HepG2 (cell line): ENCODE data around the gene NFATC3. TPM values are rescaled to one million over a fixed set of nuclear protein-coding genes. Genes with fewer than 3 reads are reported as not detected.
A peak's percentile ranks its signal among the peaks of the same experiment; 100 is the strongest.

ENCODE experiments used
- NR2F6 ChIP-seq, 2 experiments: IDR thresholded peaks; 2 replicates each; pipeline ENCODE4 v1.6.1; 2016; ENCODE audit warnings: antibody characterized with exemption in 1 of 2, mild to moderate bottlenecking in 1 of 2
- RBM22 ChIP-seq: fragments of 200-400 bp; formaldehyde crosslinking; optimal IDR thresholded peaks from 2 replicates; pipeline ENCODE3; 2017; ENCODE audit warnings: mild to moderate bottlenecking, low read length, moderate library complexity
- RNF2 ChIP-seq: fragments of 450-650 bp; conservative IDR thresholded peaks from 2 replicates; pipeline ENCODE4 v1.6.1; 2016; ENCODE audit warnings: low read depth
- ZMYM2 ChIP-seq: sonication (generic); formaldehyde crosslinking; IDR thresholded peaks from 2 replicates; pipeline ENCODE4 v1.8.0; 2022; ENCODE audit warnings: mild to moderate bottlenecking, missing genetic modification reagents
- ZNF136 ChIP-seq: sonication (generic); formaldehyde crosslinking; IDR thresholded peaks from 2 replicates; pipeline ENCODE4 v1.8.1; 2022; ENCODE audit warnings: low read depth, mild to moderate bottlenecking, moderate library complexity, missing genetic modification reagents
- ZNF17 ChIP-seq: sonication (generic); formaldehyde crosslinking; IDR thresholded peaks from 2 replicates; pipeline ENCODE4 v1.5.0; 2020; ENCODE audit warnings: mild to moderate bottlenecking, missing genetic modification reagents
- ZNF20 ChIP-seq: sonication (generic); formaldehyde crosslinking; IDR thresholded peaks from 2 replicates; pipeline ENCODE4 v1.4.0; 2020; ENCODE audit warnings: mild to moderate bottlenecking, moderate library complexity, missing genetic modification reagents
- ZNF430 ChIP-seq: sonication (generic); formaldehyde crosslinking; IDR thresholded peaks from 2 replicates; pipeline ENCODE4 v1.9.0; 2021; ENCODE audit warnings: mild to moderate bottlenecking, missing genetic modification reagents
- ZNF737 ChIP-seq: sonication (generic); formaldehyde crosslinking; IDR thresholded peaks from 2 replicates; pipeline ENCODE4 v1.5.0; 2020; ENCODE audit warnings: missing genetic modification reagents, mild to moderate bottlenecking, borderline replicate concordance
- polyA plus RNA-seq, 8 experiments: library from polyadenylated mRNA; depleted of rRNA in 3 of 8; stranded (reverse) in 7 of 8; unstranded in 1 of 8; fragments of >200 nt; fragmentation: Illumina TruSeq in 4 of 8; extraction: Trizol in 4 of 8; gene quantifications; 2 replicates each; pipeline versions ENCODE4 v1.2.1 to v1.2.3, GENCODE V29; 2011 to 2016; ENCODE audit warnings: low read depth in 4 of 8, missing spikeins in 1 of 8, mixed read lengths in 1 of 8; ENCODE audit not compliant: insufficient read depth in 1 of 8
- total RNA-seq, 5 experiments: library from RNA; depleted of rRNA; stranded (reverse); fragments of >200 nt; fragmentation: Illumina TruSeq; extraction: Trizol; gene quantifications; 2 replicates each; pipeline ENCODE4 v1.2.3, GENCODE V29; 2016; ENCODE audit warnings: low read depth in 1 of 5
- TF ChIP-seq, protein P1 (sequence below), 2 experiments: fragments of 450-650 bp in 1 of 2; sonication (generic) in 1 of 2; formaldehyde crosslinking in 1 of 2; IDR thresholded peaks; 2 replicates each; pipeline versions ENCODE4 v1.6.1 to v1.8.0; 2016 to 2022; ENCODE audit warnings: antibody characterized with exemption in 1 of 2, mild to moderate bottlenecking in 1 of 2, missing genetic modification reagents in 1 of 2
- TF ChIP-seq, protein P2 (sequence below): sonication (generic); formaldehyde crosslinking; IDR thresholded peaks from 2 replicates; pipeline ENCODE4 v1.8.0; 2022; ENCODE audit warnings: missing genetic modification reagents, mild to moderate bottlenecking, inconsistent platforms, borderline replicate concordance
- TF ChIP-seq, protein P3 (sequence below): sonication (generic); formaldehyde crosslinking; IDR thresholded peaks from 2 replicates; pipeline ENCODE4 v1.4.0; 2020; ENCODE audit warnings: missing genetic modification reagents, borderline replicate concordance
- TF ChIP-seq, protein P4 (sequence below): sonication (generic); formaldehyde crosslinking; IDR thresholded peaks from 2 replicates; pipeline ENCODE4 v1.4.0; 2020; ENCODE audit warnings: missing genetic modification reagents, mild to moderate bottlenecking, borderline replicate concordance

NFATC3 gene
- total and polyA plus RNA-seq, 2 of the 13 experiments (the other 11 are each of a cell fraction or from before 2014, with no cell fraction given), result 52.6 to 62.7 TPM

DNA sequence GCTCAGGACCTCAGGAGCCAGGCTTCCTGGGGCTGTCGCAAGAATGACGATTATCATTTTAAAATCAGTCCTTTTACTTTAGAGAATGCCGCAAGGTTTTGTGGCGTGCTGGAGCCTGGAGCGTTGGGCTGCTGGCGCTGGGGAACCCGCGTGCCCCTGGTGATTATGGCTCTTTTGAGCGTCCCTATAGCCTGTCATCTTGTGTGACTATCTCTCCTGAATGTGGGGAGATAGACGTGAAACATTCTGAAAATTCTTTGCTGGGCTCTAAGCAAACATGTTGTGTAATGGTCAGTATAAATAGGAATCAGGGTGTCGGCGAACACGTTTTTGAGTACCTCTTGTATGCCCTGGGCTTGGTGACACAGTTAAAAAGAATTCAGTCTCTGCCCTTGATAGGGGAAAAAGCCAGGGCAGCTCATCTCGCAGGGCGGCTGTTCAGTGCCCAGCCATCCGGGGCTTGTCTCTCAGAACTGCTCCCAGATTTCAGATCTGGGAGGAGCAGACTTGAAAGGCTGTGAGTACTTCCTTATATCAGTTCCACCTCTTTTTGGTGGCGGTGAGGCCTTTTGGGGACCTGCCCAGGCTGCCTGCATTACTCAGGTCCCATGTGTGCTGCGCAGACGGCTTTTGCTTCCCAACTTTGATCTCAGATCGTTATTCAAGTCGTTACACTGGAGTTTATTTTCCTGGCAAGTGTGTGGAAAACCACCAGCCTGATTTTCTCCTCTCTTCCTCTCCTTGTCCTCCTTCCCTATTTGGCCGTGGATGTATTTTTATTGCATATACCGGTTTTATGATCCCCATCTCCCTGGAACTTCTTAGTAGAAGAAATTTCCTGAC is 180.1 kb downstream of the NFATC3 start (continued):
- TF ChIP-seq, protein P1, sequence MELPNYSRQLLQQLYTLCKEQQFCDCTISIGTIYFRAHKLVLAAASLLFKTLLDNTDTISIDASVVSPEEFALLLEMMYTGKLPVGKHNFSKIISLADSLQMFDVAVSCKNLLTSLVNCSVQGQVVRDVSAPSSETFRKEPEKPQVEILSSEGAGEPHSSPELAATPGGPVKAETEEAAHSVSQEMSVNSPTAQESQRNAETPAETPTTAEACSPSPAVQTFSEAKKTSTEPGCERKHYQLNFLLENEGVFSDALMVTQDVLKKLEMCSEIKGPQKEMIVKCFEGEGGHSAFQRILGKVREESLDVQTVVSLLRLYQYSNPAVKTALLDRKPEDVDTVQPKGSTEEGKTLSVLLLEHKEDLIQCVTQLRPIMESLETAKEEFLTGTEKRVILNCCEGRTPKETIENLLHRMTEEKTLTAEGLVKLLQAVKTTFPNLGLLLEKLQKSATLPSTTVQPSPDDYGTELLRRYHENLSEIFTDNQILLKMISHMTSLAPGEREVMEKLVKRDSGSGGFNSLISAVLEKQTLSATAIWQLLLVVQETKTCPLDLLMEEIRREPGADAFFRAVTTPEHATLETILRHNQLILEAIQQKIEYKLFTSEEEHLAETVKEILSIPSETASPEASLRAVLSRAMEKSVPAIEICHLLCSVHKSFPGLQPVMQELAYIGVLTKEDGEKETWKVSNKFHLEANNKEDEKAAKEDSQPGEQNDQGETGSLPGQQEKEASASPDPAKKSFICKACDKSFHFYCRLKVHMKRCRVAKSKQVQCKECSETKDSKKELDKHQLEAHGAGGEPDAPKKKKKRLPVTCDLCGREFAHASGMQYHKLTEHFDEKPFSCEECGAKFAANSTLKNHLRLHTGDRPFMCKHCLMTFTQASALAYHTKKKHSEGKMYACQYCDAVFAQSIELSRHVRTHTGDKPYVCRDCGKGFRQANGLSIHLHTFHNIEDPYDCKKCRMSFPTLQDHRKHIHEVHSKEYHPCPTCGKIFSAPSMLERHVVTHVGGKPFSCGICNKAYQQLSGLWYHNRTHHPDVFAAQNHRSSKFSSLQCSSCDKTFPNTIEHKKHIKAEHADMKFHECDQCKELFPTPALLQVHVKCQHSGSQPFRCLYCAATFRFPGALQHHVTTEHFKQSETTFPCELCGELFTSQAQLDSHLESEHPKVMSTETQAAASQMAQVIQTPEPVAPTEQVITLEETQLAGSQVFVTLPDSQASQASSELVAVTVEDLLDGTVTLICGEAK (IDR thresholded peaks at IDR 0.05), result no peak
- TF ChIP-seq, protein P1 (CRISPR knock-in tag; IDR thresholded peaks at IDR 0.05), result no peak; the same call in 1 of the 2 replicates
- TF ChIP-seq ZNF17 (CRISPR knock-in tag), result no peak
- TF ChIP-seq, protein P2, sequence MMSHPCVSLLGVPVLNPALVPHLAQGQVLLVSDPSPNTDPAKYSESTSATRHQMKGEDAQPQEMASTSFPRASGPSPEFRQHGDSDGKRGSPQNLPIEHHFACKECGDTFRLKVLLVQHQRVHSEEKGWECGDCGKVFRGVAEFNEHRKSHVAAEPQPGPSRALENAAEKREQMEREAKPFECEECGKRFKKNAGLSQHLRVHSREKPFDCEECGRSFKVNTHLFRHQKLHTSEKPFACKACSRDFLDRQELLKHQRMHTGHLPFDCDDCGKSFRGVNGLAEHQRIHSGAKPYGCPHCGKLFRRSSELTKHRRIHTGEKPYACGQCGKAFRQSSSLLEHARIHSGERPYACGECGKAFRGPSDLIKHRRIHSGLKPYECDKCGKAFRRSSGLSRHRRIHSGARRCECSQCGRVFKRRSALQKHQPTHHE (CRISPR knock-in tag), result peak; percentile 92; the same call in 1 of the 2 replicates
- TF ChIP-seq, protein P3, sequence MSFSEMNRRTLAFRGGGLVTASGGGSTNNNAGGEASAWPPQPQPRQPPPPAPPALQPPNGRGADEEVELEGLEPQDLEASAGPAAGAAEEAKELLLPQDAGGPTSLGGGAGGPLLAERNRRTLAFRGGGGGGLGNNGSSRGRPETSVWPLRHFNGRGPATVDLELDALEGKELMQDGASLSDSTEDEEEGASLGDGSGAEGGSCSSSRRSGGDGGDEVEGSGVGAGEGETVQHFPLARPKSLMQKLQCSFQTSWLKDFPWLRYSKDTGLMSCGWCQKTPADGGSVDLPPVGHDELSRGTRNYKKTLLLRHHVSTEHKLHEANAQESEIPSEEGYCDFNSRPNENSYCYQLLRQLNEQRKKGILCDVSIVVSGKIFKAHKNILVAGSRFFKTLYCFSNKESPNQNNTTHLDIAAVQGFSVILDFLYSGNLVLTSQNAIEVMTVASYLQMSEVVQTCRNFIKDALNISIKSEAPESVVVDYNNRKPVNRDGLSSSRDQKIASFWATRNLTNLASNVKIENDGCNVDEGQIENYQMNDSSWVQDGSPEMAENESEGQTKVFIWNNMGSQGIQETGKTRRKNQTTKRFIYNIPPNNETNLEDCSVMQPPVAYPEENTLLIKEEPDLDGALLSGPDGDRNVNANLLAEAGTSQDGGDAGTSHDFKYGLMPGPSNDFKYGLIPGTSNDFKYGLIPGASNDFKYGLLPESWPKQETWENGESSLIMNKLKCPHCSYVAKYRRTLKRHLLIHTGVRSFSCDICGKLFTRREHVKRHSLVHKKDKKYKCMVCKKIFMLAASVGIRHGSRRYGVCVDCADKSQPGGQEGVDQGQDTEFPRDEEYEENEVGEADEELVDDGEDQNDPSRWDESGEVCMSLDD (CRISPR knock-in tag), result peak; percentile 91; the same call in 1 of the 2 replicates
- peak; percentile 7 for TF ChIP-seq RBM22
- no peak for TF ChIP-seq ZMYM2 (CRISPR knock-in tag)
- no peak for TF ChIP-seq ZNF136 (CRISPR knock-in tag)
- TF ChIP-seq RNF2, result no peak
- TF ChIP-seq ZNF20 (CRISPR knock-in tag), result 0 out of 2 replicates have a peak, but pooled peaks have one; percentile 73
- peak; percentile 81 for TF ChIP-seq NR2F6 (IDR thresholded peaks at IDR 0.05)
- peak; percentile 87 for TF ChIP-seq NR2F6 (CRISPR knock-in tag; IDR thresholded peaks at IDR 0.05)
- TF ChIP-seq, protein P4, sequence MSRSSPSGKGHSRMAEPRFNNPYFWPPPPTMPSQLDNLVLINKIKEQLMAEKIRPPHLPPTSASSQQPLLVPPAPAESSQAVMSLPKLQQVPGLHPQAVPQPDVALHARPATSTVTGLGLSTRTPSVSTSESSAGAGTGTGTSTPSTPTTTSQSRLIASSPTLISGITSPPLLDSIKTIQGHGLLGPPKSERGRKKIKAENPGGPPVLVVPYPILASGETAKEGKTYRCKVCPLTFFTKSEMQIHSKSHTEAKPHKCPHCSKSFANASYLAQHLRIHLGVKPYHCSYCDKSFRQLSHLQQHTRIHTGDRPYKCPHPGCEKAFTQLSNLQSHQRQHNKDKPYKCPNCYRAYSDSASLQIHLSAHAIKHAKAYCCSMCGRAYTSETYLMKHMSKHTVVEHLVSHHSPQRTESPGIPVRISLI (CRISPR knock-in tag), result 0 out of 2 replicates have a peak, but pooled peaks have one; percentile 3
- peak; percentile 80 for TF ChIP-seq ZNF430
- no peak; the same call in 1 of the 2 replicates for TF ChIP-seq ZNF737 (CRISPR knock-in tag)
